Loucy (cell line): Measurements from ENCODE around the gene MYOZ3.

Experiments
- H2AFZ ChIP-seq: fragments of 200-600 bp; sonication (generic); 2 replicates; pipeline ENCODE4 v1.6.0; 2016; ENCODE audit warnings: antibody characterized with exemption, mild to moderate bottlenecking, low read length, moderate library complexity
- H3F3A ChIP-seq: fragments of 200-600 bp; 2 replicates; pipeline ENCODE4 v1.6.0; 2016; ENCODE audit warnings: antibody characterized with exemption, low read depth, mild to moderate bottlenecking
- H3K27me3 ChIP-seq: fragments of 200-600 bp; sonication (generic); 2 replicates; pipeline ENCODE4 v1.6.1; 2014; ENCODE audit warnings: low read length, mild to moderate bottlenecking; ENCODE audit not compliant: insufficient read depth, poor library complexity, severe bottlenecking
- H3K36me3 ChIP-seq: fragments of 200-600 bp; sonication (generic); 2 replicates; pipeline ENCODE4 v1.6.1; 2016; ENCODE audit warnings: low read length; ENCODE audit not compliant: insufficient read depth
- H3K4me1 ChIP-seq: fragments of 200-600 bp; sonication (generic); 2 replicates; pipeline ENCODE4 v1.5.1; 2014; ENCODE audit warnings: low read length, mild to moderate bottlenecking; ENCODE audit not compliant: insufficient read depth, poor library complexity, severe bottlenecking
- H3K4me2 ChIP-seq: fragments of 200-600 bp; sonication (generic); 2 replicates; pipeline ENCODE4 v1.6.0; 2014; ENCODE audit warnings: antibody characterized with exemption, low read length, low read depth, mild to moderate bottlenecking; ENCODE audit not compliant: poor library complexity, severe bottlenecking
- H3K4me3 ChIP-seq: fragments of 200-600 bp; sonication (generic); 2 replicates; pipeline ENCODE4 v1.5.1; 2014; ENCODE audit warnings: low read length, mild to moderate bottlenecking, mixed read lengths; ENCODE audit not compliant: poor library complexity, severe bottlenecking
- H3K79me2 ChIP-seq: fragments of 200-600 bp; sonication (generic); 2 replicates; pipeline ENCODE4 v1.6.1; 2014; ENCODE audit warnings: low read length; ENCODE audit not compliant: insufficient read depth
- H3K9ac ChIP-seq: fragments of 200-600 bp; sonication (generic); 2 replicates; pipeline ENCODE4 v1.6.0; 2014; ENCODE audit warnings: mild to moderate bottlenecking, low read depth, low read length, moderate library complexity; ENCODE audit not compliant: poor library complexity, severe bottlenecking
- H3K9me2 ChIP-seq: fragments of 200-600 bp; sonication (generic); replicated peaks from 2 replicates; pipeline ENCODE4 v1.6.1; 2016; ENCODE audit warnings: low read depth, low read length, mixed read lengths
- H3K9me3 ChIP-seq: fragments of 200-600 bp; sonication (generic); 2 replicates; pipeline ENCODE4 v1.6.1; 2014; ENCODE audit warnings: mild to moderate bottlenecking, antibody characterized with exemption, low read length, low read depth; ENCODE audit not compliant: insufficient read depth
- H4K20me1 ChIP-seq: fragments of 200-600 bp; sonication (generic); 2 replicates; pipeline ENCODE4 v1.6.0; 2014; ENCODE audit warnings: antibody characterized with exemption, low read length, mild to moderate bottlenecking; ENCODE audit not compliant: insufficient read depth, poor library complexity, severe bottlenecking
- EZH2phosphoT487 ChIP-seq: fragments of 200-600 bp; IDR thresholded peaks from 2 replicates; pipeline ENCODE4 v1.6.1; 2018; ENCODE audit warnings: antibody characterized with exemption, mild to moderate bottlenecking, moderate library complexity, borderline replicate concordance
- TF ChIP-seq, protein P1 (sequence below): fragments of 200-600 bp; sonication (generic); conservative IDR thresholded peaks from 2 replicates; pipeline ENCODE4 v1.5.1; 2014; ENCODE audit warnings: mild to moderate bottlenecking, antibody characterized with exemption, low read length

The MYOZ3 gene

DNA sequence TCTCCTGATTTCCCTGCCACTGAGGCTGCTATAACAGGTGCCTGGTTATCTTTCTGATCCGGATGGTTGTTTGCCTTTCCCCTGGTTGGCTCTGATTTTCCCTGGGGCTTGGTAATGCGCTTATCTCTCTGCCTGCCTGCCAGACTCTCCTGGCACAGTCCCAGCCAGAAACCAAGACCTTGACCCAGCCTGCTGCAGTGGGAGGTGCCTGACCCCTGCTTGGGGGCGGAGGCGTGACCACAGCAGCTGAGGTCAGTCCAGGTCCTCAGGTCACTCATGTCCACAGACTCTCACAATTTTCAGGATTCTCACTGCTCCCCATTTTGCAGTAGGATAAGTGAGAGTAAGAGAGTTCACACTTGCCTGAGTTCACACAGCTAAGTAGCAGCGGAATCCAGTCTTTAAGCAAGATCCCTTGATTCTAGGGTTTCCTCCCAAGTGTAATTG is 45.0 kb upstream of the MYOZ3 start:
- no peak overlapping the region for H3K4me2 ChIP-seq

DNA sequence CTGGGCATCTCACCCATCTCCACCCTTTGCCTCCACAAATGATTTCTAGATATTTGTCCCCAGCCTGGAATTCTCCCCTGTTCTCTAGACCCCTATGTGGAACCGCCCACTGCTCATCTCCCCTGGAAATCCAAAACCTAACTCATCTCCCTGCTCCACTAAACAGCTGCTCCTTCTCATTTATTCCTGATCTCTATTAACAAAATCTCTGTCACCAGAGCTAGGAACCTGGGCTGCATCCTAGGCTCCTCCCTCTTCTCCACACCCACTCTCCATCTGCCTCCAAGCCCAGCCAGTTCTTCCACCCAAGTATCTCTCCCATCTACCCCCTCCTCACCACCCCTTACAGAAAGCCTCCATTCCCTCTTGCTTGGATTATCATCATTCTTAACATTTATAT is 44.5 kb upstream of the MYOZ3 start:
- H3K4me1 ChIP-seq: no peaks in the 10 kb centered on the region

More for the DNA sequence above, 45.0 kb upstream of the MYOZ3 start:
- no peaks in the 10 kb centered on the region for H3K79me2 ChIP-seq
- H3K9me3 ChIP-seq: no peaks in the 10 kb centered on the region
- no peaks in the 10 kb centered on the region for H3K36me3 ChIP-seq
- TF ChIP-seq, protein P1, sequence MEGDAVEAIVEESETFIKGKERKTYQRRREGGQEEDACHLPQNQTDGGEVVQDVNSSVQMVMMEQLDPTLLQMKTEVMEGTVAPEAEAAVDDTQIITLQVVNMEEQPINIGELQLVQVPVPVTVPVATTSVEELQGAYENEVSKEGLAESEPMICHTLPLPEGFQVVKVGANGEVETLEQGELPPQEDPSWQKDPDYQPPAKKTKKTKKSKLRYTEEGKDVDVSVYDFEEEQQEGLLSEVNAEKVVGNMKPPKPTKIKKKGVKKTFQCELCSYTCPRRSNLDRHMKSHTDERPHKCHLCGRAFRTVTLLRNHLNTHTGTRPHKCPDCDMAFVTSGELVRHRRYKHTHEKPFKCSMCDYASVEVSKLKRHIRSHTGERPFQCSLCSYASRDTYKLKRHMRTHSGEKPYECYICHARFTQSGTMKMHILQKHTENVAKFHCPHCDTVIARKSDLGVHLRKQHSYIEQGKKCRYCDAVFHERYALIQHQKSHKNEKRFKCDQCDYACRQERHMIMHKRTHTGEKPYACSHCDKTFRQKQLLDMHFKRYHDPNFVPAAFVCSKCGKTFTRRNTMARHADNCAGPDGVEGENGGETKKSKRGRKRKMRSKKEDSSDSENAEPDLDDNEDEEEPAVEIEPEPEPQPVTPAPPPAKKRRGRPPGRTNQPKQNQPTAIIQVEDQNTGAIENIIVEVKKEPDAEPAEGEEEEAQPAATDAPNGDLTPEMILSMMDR: no peak
- no peak for TF ChIP-seq EZH2phosphoT487
- H2AFZ ChIP-seq: no peak overlapping the region
- H3K4me3 ChIP-seq: no peak overlapping the region
- H3F3A ChIP-seq: no peaks in the 10 kb centered on the region
- no peaks in the 10 kb centered on the region for H3K4me1 ChIP-seq
- H3K9me2 ChIP-seq: no peaks in the 10 kb centered on the region
- H3K27me3 ChIP-seq: no peaks in the 10 kb centered on the region
- H4K20me1 ChIP-seq: no peaks in the 10 kb centered on the region
- no peak overlapping the region for H3K9ac ChIP-seq

DNA sequence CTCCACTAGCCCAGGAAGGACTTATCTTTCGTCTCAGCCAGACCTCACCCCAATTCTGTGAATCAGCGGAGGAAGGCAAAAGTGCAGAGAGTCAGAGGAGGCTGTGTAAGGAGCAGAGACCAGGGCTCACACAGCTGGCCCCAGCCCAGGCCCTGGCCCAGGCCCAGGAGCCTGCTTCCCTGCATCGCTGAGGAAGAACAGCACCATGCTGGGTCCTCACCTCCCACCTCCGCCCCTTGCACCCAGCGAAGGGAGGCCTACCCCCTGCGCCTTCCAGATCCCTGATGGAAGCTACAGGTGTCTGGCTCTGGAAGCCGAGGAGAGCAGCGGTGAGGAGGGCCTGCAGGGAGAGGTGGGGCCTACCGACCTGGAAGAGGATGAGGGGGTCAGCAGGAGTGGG is 42.9 kb upstream of the MYOZ3 start:
- Histone ChIP-seq H3K9ac (no peak overlapping the region), H3K4me2 (no peak overlapping the region), H3K4me3 (no peak overlapping the region), H3F3A (no peaks in the 10 kb centered on the region), H3K36me3 (no peaks in the 10 kb centered on the region), H2AFZ (no peak overlapping the region), H4K20me1 (no peaks in the 10 kb centered on the region), H3K79me2 (no peaks in the 10 kb centered on the region), H3K27me3 (no peaks in the 10 kb centered on the region), H3K9me2 (no peaks in the 10 kb centered on the region), H3K4me1 (no peaks in the 10 kb centered on the region), H3K9me3 (no peaks in the 10 kb centered on the region)
- no peak for TF ChIP-seq EZH2phosphoT487
- TF ChIP-seq, protein P1: no peak

More for the DNA sequence above, 44.5 kb upstream of the MYOZ3 start:
- Histone ChIP-seq H3K9me3 (no peaks in the 10 kb centered on the region), H4K20me1 (no peaks in the 10 kb centered on the region), H2AFZ (no peak overlapping the region), H3F3A (no peaks in the 10 kb centered on the region), H3K27me3 (no peaks in the 10 kb centered on the region), H3K4me2 (no peak overlapping the region), H3K4me3 (no peak overlapping the region), H3K9ac (no peak overlapping the region), H3K36me3 (no peaks in the 10 kb centered on the region), H3K79me2 (no peaks in the 10 kb centered on the region), H3K9me2 (no peaks in the 10 kb centered on the region)
- TF ChIP-seq, protein P1: no peak
- TF ChIP-seq EZH2phosphoT487: no peak
